Measurements from ENCODE around the gene UBE2L6.

GRCh38 chr11:57601297-57601696 lies 33.8 kb upstream of the UBE2L6 start:
- no peak for TF ChIP-seq CTCF (IDR thresholded peaks at IDR 0.05; ENCODE audit: poor library complexity, severe bottlenecking)
- TF ChIP-seq EP300 (conservative IDR thresholded peaks at IDR 0.05; ENCODE audit: poor library complexity, severe bottlenecking), result no peak
- TF ChIP-seq TAF1 (IDR thresholded peaks at IDR 0.05; ENCODE audit: low read depth), result no peak
- no peak for TF ChIP-seq EZH2 (IDR thresholded peaks at IDR 0.05; ENCODE audit: borderline replicate concordance, insufficient read depth, low read length, poor library complexity, severe bottlenecking)
- no peak for TF ChIP-seq REST (IDR thresholded peaks at IDR 0.05; ENCODE audit: borderline replicate concordance)
- TF ChIP-seq POLR2AphosphoS5 (IDR thresholded peaks at IDR 0.05), result no peak

Data from neural cell (in vitro differentiated cells).